SHP77 (cell line): ENCODE results near the gene TFCP2.
"Not testable (repeated sequence)": the region's sequence is repeated elsewhere in the genome, so short reads cannot be mapped to it uniquely, and the experiment has no call there.

ENCODE experiments used
- DNase-seq, 2 experiments: peaks; one replicate each; lab custom pipeline; 2025; lab: John Stamatoyannopoulos, UW

The TFCP2 gene

DNA sequence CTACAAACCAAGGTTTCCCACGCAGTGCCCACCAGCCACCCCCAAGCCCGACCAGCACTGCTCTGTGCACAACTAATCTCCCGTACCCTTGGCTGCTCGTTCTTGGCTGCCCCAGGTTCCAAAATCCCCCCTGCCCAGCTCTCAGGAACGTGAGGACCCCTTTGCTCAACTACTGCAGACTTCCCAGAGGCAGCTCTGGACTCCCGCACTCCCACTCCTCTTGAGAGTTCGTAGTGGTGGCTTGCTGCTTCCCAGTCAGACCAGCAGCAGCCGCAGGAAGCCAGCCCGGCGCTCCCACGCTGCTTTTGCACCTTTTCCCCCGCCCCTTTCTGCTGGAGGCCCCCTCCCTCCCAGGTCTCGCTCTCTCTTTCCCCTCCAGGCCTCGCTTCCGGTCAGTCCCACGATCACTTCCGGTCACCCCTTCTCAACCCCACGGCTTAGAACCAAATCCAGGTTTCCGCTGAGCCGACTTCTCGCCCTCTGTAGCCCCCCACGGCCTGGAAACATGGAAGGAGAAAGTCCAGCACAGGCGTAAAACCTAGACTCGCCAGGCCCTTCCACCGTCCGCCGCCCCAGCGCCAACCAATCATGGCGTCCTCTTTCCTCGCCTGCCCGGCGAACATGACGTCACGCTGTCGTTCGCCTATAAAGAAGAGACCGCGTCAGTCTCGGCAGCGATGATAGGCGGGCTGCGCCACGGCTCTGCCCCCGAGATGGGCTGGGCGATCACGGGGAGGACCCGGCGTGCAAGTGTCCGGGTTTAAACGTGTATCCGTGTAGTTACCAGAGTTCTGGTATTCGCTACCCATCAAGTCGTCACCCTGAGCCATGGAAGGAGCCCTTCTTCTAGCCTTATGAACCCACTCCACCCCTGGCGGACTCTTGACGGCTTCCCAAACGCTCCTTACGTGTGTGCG, at the start of gene TFCP2:
TSS of gene TFCP2 (minus strand) at position 621 of the 917 bp plus-strand sequence. CDS start 713 bp downstream, outside the sequence.
- peak; percentile 93 to 94 for DNase-seq

GRCh38 chr12:51222461-51222860, 49.5 kb upstream of the TFCP2 start:
- no peak for DNase-seq

DNA sequence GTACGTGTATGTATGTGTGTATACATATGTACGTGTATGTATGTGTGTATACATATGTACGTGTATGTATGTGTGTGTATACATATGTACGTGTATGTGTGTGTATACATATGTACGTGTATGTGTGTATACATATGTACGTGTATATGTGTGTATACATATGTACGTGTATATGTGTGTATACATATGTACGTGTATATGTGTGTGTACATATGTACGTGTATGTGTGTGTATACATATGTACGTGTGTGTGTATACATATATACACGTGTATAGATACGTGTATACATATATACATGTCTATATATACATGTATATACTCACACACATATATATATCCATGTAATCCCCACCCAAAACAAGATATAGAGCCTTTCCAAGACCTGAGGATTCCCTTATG, 46.9 kb upstream of the TFCP2 start:
- DNase-seq, result not testable (repeated sequence)

DNA sequence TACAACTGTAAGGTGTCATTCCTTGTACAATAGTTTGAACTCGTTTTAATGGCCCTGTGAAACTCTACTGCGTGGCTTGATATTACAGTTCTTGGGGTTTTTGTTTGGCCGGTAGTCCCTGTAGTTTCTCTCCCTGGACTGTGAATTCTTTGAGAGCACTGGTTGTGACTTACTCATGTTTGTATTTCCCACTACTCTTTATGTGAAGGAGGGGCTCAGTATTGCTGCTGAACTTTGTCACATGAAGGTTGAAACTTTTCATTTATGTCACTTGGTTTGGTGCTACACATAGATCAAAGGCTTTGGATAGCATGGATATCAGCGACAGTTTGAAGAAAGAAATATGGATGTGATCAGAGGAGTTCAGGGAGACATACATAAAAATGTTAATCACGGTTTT, 46.4 kb upstream of the TFCP2 start:
- DNase-seq, result no peak

DNA sequence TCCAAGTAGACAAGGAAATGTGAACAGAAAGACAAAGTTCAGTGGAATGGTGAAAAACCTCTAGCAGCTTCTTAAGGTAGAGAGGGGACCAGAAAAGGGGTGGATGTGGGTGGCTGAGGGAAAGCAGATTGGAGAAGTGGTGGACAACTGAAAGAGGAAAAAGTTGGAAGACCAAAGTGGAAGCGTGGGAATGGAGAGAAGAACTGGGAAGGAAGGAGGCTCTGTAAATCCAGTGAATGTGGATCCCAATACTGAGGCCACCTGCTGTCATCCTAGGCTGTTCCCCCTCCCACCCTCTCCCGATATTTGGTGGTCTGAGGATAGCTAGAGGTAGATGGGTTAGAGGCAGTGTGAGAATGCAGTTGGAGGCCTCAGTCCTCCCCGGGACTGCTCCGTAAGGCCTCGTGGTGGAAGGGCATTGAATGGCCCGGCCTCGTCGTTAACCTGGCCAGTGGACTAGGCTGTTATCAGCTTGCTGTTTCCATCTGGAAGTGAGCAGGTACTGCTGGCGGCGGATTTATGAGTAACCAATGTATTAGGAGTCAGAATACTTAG, 45.7 kb upstream of the TFCP2 start:
- peak; percentile 25 to 51 for DNase-seq

DNA sequence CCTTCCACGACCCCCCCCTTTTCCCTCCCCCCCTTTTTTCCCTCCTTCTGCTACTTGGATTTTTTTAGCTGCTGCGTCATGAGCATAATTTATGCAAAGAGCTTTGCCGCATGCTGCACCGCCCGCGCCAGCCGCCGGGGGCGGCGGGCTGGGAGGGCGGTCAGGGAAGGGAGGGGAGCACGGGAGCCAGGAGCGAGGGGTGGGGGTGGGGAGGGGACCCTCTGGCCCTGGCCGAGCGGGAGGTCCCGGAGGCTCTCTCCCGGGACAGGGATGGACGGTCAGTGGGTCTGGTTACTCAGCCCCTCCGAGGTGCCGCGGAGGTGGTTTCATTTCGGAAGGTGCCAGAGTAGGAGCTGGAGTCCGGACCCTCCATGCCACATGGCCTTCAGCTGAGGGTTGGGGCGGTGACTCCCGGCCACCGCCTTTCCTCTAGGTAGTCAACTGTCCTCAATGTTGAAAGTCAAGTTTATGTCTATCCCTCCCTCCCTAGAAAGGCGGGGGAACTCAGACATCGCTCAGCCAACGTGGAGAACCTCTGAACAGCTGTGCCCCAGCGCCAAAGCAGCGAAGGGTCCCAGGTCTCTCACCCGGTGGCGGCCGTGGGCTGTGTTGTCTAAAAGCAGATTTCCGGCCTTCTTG, 45.2 kb upstream of the TFCP2 start, which contains the start of gene POU6F1:
TSS of gene POU6F1 (minus strand) at position 95 of the 639 bp plus-strand sequence. CDS start 11,226 bp downstream, outside the sequence.
- DNase-seq, result peak; percentile 66 to 79

- peak in 1 of 2 experiments; percentile 0 for DNase-seq
These were observed 44.4 kb upstream of the TFCP2 start for GRCh38 chr12:51217133-51217967.

- DNase-seq, result no peak
These were observed 43.7 kb upstream of the TFCP2 start for GRCh38 chr12:51216642-51217041.

- DNase-seq, result no peak
These were observed 42.0 kb upstream of the TFCP2 start for GRCh38 chr12:51214895-51215294.

DNA sequence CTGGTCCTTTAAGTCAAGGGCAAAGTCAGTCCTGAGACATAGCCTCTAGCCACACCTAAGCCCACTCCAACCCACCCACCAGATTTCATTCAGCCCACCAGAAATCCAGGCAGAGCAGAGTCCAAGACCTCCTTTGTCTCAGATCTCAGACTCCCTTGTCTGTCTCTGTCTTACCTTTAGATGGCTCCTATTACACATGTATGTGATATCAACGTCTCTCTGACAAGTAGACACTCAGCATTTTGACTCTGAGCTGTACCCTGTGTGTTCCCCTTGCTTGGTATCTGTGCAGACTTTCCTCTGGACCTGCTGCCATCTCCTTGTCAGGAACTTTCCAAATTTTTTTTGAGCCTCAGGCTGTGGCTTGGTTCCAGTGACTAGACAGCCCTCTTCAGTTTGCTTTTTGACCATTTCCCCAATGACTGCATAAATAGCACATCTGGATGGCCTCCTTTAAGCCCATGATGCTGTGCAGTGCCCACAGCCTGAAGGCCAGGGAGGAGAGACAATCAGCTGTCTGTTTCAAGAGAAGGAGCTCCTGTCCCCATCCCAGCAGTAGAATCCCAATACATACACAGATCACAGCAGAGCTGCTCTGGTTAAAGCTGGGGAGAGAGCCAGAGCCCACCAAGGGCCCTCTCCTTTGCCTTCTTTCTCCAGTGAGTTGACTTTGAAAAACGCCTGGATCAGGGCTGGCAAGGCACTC, 37.9 kb upstream of the TFCP2 start:
- DNase-seq, result no peak

GRCh38 chr12:51209259-51209658, 36.3 kb upstream of the TFCP2 start:
- DNase-seq, result no peak

GRCh38 chr12:51208016-51208660, 35.2 kb upstream of the TFCP2 start:
- no peak for DNase-seq

DNA sequence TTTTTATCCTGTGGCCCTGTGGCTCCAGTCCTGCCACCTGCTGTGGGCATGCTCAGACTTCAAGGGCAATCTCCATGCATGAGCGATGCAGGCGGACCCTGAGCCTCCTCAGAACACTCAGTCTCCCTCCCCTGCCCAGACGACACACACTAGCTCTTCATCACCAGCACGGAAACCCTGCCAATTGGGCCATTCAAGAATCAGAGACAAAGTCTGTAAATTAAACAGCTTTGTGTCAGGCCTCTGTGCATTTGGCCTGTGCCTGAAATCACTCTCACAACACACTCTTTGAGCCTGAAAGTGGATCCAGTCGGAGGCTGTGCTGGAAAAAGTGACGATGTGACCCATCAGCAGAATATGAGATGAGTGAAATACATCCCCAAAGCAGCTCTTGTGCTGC, 32.4 kb upstream of the TFCP2 start:
- DNase-seq, result no peak

GRCh38 chr12:51202718-51203117, 29.8 kb upstream of the TFCP2 start:
- no peak for DNase-seq

GRCh38 chr12:51200806-51201205, 27.9 kb upstream of the TFCP2 start:
- no peak for DNase-seq

DNA sequence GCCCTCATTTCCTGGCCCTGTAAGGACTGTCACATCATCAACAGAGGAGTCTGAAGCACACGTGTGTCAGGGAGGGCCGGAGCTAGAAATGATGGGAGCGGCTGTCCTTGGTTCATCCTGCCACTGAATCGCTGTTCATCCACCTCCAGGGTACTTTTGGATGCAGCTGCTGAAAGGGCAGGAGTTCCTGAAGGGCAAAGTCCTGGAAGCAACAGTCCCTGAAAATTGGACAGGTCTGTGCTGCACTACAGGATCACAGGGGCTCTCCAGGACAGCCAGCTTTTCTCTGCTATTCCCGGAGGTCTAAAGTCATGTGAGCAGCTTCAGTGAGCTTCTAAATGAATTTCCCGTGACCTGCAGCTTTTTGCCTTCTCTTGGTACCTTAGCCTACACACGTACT, 27.2 kb upstream of the TFCP2 start:
- DNase-seq, result no peak

GRCh38 chr12:51199366-51199945, 26.5 kb upstream of the TFCP2 start:
- DNase-seq, result no peak

DNA sequence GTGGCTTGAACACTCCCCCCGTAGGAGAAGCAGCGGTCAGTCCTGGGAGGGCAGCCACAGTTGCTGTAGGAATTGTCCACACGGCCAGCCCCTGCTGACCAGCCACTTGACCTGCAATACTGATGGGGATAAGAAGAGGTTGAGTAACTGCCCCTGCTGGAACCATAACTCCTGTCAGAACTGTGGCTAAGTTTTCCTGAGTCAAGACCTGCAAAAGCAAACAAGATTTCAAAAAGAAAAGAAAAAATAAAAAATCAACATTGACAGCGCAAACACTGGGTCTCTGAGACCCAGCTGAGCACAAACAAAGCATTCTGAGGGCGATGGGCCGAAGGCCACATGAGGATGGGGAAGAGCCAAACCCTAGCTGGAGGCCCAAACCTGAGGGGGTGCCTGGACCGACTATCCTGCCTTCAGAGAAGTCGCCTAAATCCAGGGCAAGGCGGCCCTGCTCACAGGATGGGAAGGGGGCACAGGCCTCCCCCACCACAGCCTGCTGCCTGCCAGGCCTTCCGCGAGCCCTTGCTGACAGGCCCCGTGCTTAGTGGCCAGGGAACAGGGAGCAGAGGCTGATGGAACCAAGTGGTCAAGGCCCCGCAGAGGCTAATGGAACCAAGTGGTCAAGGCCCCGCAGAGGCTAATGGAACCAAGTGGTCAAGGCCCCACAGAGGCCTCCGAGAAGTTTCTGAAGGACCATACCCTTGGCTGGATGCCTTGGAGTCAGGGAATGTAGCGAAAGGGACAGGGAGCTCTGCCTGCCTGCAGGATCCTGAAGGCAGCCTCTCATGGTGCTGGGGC, 25.8 kb upstream of the TFCP2 start:
- DNase-seq, result no peak

DNA sequence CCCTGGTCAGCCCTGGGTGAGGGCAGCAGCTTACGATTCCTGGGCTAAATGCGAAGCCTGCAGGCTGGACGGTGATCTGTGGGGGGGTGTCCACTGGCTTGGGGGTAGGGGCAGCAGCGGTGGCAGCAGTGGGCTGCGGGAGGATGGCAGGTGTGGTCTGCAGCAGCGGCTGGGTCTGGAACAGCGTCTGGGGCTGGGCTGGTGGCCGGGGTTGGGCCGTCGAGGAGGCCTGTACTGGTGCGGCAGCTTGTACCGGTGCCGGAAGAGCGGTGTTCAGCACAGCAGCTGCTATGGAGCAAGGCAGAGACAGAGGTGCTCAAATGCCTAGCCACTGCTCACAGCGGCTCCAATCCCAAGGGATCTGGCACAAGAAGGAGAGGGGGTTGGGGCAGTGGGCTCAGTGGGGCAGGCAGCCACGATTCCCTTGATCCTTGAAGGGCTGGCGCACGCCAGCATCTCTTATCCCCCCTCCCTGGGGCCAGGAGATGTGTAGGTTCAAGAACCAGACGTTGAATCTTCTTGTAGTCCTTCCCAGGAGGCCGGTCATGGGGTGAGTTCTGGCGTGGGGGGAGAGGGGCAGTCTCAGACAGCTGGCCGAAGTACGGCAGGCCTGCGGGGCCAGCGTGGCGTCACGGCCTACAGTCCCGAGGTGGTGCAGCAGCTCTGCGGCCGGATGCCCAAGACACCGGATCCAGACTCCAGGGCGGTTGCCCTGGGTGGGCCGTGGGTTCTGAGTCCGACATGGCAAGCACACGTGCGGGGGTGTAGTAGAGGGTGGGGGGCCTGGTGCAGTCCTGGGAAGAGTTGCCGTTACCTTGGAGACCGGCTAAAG, 25.0 kb upstream of the TFCP2 start:
- DNase-seq, result no peak
